ENCODE measurements around the gene MAP2. TPM values are rescaled to one million over a fixed set of nuclear protein-coding genes. Genes with fewer than 3 reads are reported as not detected.

The MAP2 gene
- total RNA-seq, 4 donors from 2014 or later, result 2.0 to 6.4 (median 2.7) TPM

- no peak overlapping the region for H3K27ac ChIP-seq
- WGBS, 2 donors (ENCODE audit: low coverage in 1 of 2), result 36 to 54% methylated on average over 2 to 3 of the region's 3 CpGs
- no peaks in the 10 kb centered on the region for H3K4me1 ChIP-seq
- no peaks in the 10 kb centered on the region for H3K9me3 ChIP-seq
- in situ Hi-C loops (cut with MboI; ENCODE audit: low pct_ligation_motif_present in 1 of 4, low pct_unique_long_range_greater_than_20kb in 1 of 4, low sequenced_read_pairs in 3 of 4), result no loop called here
- intact Hi-C loops (cut with DNase I; ENCODE audit: low total_unique reads), result no loop called here
- no peaks in the 10 kb centered on the region for H3K36me3 ChIP-seq
- DNase-seq, result no peak
- no peak overlapping the region for H3K4me3 ChIP-seq
- TF ChIP-seq EP300 (IDR thresholded peaks at IDR 0.05; ENCODE audit: low read depth) (no peak), CTCF (IDR thresholded peaks at IDR 0.05) (no peak), POLR2A (IDR thresholded peaks at IDR 0.05) (no peak), POLR2AphosphoS5 (IDR thresholded peaks at IDR 0.05) (no peak)
- H3K27me3 ChIP-seq, result no peaks in the 10 kb centered on the region
Measured at GRCh38 chr2:209553913-209554312, 130.1 kb downstream of the MAP2 start.

- 37 to 61% methylated on average over 3 to 4 of the region's 4 CpGs for WGBS, 2 donors (ENCODE audit: low coverage in 1 of 2)
- DNase-seq, result no peak
- no peak overlapping the region for H3K4me3 ChIP-seq
- H3K4me1 ChIP-seq, result no peaks in the 10 kb centered on the region
- in situ Hi-C loops (cut with MboI; ENCODE audit: low pct_ligation_motif_present in 1 of 4, low pct_unique_long_range_greater_than_20kb in 1 of 4, low sequenced_read_pairs in 3 of 4) (no loop called here), intact Hi-C loops (cut with DNase I; ENCODE audit: low total_unique reads) (no loop called here)
- no peaks in the 10 kb centered on the region for H3K27me3 ChIP-seq
- no peak overlapping the region for H3K27ac ChIP-seq
- TF ChIP-seq CTCF (IDR thresholded peaks at IDR 0.05), result peak in 2 of 5 experiments; percentile 5 to 7
- no peak for TF ChIP-seq POLR2AphosphoS5 (IDR thresholded peaks at IDR 0.05)
- no peak for TF ChIP-seq POLR2A (IDR thresholded peaks at IDR 0.05)
- H3K9me3 ChIP-seq, result no peaks in the 10 kb centered on the region
- no peaks in the 10 kb centered on the region for H3K36me3 ChIP-seq
Measured at GRCh38 chr2:209556354-209556961, 132.6 kb downstream of the MAP2 start.

- no peak overlapping the region for H3K27ac ChIP-seq
- TF ChIP-seq POLR2AphosphoS5 (IDR thresholded peaks at IDR 0.05) (no peak), CTCF (IDR thresholded peaks at IDR 0.05) (no peak), POLR2A (IDR thresholded peaks at IDR 0.05) (no peak), EP300 (IDR thresholded peaks at IDR 0.05; ENCODE audit: low read depth) (no peak)
- in situ Hi-C loops (cut with MboI; ENCODE audit: low pct_ligation_motif_present in 1 of 4, low pct_unique_long_range_greater_than_20kb in 1 of 4, low sequenced_read_pairs in 3 of 4) (no loop called here), intact Hi-C loops (cut with DNase I; ENCODE audit: low total_unique reads) (no loop called here)
- no peaks in the 10 kb centered on the region for H3K4me1 ChIP-seq
- H3K36me3 ChIP-seq, result no peaks in the 10 kb centered on the region
- no peaks in the 10 kb centered on the region for H3K27me3 ChIP-seq
- DNase-seq, result no peak
- no peak overlapping the region for H3K4me3 ChIP-seq
- H3K9me3 ChIP-seq, result no peaks in the 10 kb centered on the region
- 62 to 65% methylated on average over 3 of the region's 3 CpGs for WGBS, 2 donors (ENCODE audit: low coverage in 1 of 2)
Measured at GRCh38 chr2:209560911-209561310, 137.1 kb downstream of the MAP2 start.

GRCh38 chr2:209563453-209563852, 139.6 kb downstream of the MAP2 start:
- in situ Hi-C loops (cut with MboI; ENCODE audit: low pct_ligation_motif_present in 1 of 4, low pct_unique_long_range_greater_than_20kb in 1 of 4, low sequenced_read_pairs in 3 of 4), result no loop called here
- no peaks in the 10 kb centered on the region for H3K4me1 ChIP-seq
- no peak overlapping the region for H3K27ac ChIP-seq
- intact Hi-C loops (cut with DNase I; ENCODE audit: low total_unique reads), result no loop called here
- H3K9me3 ChIP-seq, result no peaks in the 10 kb centered on the region
- 77 to 83% methylated on average over 5 of the region's 5 CpGs for WGBS, 2 donors (ENCODE audit: low coverage in 1 of 2)
- H3K36me3 ChIP-seq, result no peaks in the 10 kb centered on the region
- no peaks in the 10 kb centered on the region for H3K27me3 ChIP-seq
- DNase-seq, result no peak
- TF ChIP-seq EP300 (IDR thresholded peaks at IDR 0.05; ENCODE audit: low read depth), result no peak
- TF ChIP-seq POLR2AphosphoS5 (IDR thresholded peaks at IDR 0.05), result no peak
- TF ChIP-seq POLR2A (IDR thresholded peaks at IDR 0.05), result no peak
- TF ChIP-seq CTCF (IDR thresholded peaks at IDR 0.05), result no peak
- no peak overlapping the region for H3K4me3 ChIP-seq

All from transverse colon (tissue), 4 donors.